GM23338 (cell line): ENCODE data around the gene ARPC4.

ENCODE experiments used
- EZH2 ChIP-seq: fragments of 200-600 bp; sonication (generic); IDR thresholded peaks from one replicate; pipeline ENCODE4 v1.8.0; 2017; ENCODE audit warnings: antibody characterized with exemption, mild to moderate bottlenecking, low read depth; ENCODE audit not compliant: unreplicated experiment
- TF ChIP-seq, protein P1 (sequence below), 2 experiments: fragments of 200-600 bp in 1 of 2; sonication (generic) in 1 of 2; conservative IDR thresholded peaks; 2 replicates each; pipeline versions ENCODE4 v1.5.1 to v1.6.1; 2016 to 2017; ENCODE audit warnings: antibody characterized with exemption in 2 of 2, low read depth in 2 of 2, mild to moderate bottlenecking in 2 of 2, moderate library complexity in 1 of 2

DNA sequence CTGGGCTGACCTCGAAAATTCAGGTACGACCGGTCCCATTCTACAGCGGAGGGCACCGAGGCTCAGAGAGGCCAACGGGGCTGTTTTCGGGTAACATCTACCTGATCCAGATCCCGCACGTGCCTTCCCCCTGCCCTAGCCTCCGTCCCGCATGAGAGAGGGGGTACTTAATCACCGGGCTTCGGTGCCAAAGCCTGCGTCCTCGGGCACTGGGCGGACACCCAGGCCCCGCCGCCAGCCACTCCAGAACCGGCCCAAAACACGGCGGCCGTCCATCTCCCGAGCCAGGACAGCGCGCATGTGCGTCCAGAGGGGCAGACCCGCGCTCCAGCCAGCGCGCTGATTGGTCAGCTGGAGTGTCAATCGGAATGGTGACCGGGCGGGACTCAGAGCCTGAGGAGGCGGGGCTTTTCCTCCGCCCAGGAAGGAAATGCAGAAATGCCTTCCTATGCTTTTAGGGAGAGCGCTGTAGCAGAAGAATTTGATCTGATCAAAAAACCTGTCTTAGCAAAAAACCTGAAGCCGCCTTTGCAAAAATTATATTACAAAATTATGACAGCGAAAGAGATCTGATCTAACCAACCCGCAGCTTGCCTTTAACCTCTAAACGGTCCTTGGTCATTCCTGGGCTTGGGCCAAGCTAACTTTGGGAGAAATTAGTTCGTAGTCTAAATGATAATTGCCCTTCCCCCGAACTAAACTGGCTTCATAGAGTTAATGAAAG, 51.0 kb downstream of the ARPC4 start, which contains the start of gene RPUSD3:
- TF ChIP-seq, protein P1, sequence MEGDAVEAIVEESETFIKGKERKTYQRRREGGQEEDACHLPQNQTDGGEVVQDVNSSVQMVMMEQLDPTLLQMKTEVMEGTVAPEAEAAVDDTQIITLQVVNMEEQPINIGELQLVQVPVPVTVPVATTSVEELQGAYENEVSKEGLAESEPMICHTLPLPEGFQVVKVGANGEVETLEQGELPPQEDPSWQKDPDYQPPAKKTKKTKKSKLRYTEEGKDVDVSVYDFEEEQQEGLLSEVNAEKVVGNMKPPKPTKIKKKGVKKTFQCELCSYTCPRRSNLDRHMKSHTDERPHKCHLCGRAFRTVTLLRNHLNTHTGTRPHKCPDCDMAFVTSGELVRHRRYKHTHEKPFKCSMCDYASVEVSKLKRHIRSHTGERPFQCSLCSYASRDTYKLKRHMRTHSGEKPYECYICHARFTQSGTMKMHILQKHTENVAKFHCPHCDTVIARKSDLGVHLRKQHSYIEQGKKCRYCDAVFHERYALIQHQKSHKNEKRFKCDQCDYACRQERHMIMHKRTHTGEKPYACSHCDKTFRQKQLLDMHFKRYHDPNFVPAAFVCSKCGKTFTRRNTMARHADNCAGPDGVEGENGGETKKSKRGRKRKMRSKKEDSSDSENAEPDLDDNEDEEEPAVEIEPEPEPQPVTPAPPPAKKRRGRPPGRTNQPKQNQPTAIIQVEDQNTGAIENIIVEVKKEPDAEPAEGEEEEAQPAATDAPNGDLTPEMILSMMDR (conservative IDR thresholded peaks at IDR 0.05; ENCODE audit: low read depth in 2 of 2), result no peak
- TF ChIP-seq EZH2, result no peak
